GM21390 (cell line): ENCODE results near the gene SLC37A1.

Experiments
- ATAC-seq: cut with Tn5 transposase; IDR thresholded peaks from one replicate; pipeline ENCODE4 v1.9.1; 2021; ENCODE audit not compliant: unreplicated experiment

SLC37A1 gene

GRCh38 chr21:42558846-42559245 is 45.2 kb downstream of the SLC37A1 start:
- ATAC-seq = no peak

- ATAC-seq = no peak
Observed at GRCh38 chr21:42559326-42559725, 45.7 kb downstream of the SLC37A1 start.

- ATAC-seq = no peak
Observed at GRCh38 chr21:42560517-42561179, 47.0 kb downstream of the SLC37A1 start.

DNA sequence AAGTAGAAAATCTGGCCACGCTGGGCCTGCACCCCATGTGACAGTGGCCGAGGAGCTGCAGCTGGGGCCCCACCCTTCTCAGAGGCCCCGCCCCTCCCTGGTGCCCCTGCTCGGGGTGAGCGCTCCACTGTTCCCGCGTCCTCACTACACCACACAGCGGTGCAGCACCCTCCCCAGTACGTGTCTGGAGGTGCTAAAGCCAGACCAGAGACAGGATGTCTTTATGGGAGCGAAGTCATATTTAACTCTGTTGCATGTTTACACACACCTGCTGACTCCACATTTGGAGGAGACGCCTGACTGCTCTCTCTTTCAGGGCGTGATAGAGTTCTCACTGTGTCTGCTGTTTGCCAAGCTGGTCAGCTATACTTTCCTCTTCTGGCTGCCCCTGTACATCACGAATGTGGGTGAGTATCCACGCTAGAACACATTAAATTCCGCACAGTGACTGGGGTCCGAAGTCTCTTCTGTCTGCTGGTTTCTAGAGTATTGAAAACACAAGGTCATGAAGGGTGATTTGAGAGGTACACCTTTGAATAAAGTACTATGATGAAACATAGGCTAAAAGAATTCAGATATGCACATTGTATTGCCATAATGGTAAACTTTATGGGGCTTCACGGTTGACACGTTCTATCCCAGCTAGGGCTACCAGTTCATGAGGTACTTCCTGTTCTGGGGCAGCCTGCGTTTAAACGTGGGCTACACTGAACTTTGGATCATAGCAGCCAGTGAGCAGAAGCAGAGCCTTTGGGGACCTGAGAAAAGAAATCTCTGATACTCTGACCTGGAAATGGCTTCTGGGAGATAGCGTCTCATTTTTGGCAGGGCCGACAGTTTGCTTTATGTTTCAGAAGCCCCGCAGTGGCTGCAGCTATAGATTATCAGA is 48.4 kb downstream of the SLC37A1 start:
- ATAC-seq = no peak

- no peak for ATAC-seq
Observed at GRCh38 chr21:42562816-42563215, 49.2 kb downstream of the SLC37A1 start.

- ATAC-seq = no peak
Observed at GRCh38 chr21:42563261-42563660, 49.6 kb downstream of the SLC37A1 start.

- no peak for ATAC-seq
Observed at GRCh38 chr21:42563686-42564085, 50.0 kb downstream of the SLC37A1 start.

DNA sequence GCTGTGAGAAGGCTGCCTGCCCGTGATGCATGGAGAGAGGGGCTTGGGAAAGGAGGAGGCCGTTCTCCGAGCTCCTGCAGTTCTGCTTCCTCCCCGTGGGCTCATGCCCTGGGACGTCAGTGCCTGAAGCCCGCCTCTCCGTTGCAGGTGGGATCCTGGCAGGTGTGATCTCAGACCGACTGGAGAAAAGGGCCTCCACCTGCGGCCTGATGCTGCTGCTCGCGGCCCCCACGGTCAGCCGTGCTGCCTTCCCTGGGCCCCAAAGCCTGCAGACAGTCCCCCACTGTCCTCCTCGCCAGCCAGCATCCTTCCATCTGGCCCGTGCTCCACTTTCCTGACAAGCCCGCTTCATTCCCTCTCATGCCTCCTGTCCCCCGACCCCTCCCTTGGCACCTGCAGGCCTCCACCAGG is 50.9 kb downstream of the SLC37A1 start:
- ATAC-seq = no peak

GRCh38 chr21:42565206-42565810 is 51.7 kb downstream of the SLC37A1 start:
- no peak for ATAC-seq

DNA sequence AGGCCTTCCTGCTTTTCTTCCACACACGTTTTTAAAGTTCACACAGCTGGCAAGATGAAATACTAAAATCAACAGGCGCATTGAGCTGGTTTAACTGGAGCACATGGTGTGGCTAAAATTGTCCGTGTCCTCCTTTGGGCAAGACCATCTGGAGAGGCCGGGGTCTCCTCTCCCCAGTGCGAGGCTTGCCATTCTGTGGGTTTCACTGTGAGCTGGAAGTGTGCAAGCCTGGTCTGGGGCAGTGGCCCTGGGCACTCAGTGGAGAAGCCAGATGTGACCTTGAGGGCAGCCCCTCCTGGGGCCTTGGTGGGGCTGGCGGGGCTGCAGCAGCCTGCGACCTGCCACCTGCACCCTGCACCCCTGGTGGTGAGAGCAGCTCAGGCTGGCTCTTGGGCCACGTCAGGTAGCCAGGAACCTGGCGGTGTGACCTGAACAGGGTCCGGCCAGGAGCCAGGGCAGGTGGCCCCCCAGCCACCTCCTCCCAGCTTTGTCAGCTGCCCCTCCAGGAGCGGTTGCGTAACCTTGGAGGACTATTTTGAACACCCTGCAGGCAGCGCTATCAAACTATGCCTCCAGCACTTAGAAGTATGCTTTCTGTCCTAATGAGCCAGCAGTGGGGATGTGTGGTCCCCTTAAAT is 52.4 kb downstream of the SLC37A1 start:
- no peak for ATAC-seq

DNA sequence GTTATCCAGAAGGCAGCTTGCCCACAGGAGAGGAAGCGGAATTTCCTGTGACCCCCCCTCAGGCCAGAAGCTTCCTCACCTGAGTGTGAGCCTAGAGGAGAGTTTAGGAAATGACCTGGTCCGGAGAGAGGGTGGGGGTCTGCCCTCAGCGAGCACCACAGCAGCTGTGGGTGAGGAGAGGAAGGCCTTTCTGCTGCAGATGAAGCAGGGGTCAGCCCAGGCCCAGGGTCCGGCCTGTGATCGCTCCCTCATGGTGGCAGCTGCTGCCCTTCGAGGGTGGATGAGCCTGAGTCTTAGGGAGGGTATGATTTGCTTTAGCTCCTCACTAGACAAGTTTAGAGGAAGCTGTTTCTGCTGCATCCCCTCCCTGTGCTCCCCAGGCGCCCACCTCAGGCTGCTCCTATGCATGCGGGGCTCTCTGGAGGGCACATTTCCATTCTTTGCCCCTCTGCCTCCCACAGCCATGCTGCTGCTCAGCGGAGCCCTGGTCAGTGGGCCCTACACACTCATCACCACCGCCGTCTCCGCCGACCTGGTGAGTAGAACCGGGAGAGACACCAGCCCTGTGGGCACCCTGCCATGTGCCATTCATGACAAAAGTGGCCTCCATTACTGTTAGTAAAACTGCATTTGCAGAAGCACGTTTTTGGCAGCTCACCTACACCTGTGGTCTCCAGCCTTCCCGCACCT is 53.0 kb downstream of the SLC37A1 start:
- ATAC-seq = no peak

DNA sequence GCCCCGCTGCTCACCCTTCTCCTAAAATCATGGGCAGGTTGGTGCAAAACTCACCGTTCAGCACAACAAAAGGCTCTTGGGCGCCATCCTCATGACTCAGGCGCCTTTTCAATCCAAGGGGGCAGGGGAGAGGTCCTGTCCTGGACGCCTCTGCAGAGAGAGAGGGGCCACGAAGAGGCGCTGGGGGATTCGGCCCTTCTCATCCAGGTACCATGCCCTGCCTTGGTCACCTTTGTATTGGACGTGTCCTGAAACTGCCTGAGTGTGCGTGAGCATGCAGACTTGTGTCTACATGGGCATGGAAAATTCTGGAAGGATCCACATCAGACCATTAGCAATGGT is 53.5 kb downstream of the SLC37A1 start:
- no peak for ATAC-seq

DNA sequence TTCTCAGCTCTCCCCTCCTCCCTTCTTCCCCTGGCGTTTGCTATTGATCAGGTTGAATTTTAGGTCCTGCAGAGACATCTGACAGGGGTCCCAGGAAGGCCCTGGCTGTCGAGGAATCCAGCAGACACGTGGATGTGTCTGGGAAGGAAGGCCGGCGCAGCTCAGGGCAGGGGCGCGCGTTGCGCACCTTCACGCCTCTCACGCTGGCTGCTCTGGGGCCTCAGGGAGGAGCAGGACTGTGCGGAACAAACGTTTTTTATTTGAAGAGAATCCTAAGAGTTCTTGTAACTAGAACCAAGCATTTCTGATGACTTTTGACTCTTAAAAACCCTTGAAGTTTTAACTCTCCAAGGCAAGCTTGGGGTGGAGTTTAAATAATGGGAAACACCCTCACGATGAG is 54.2 kb downstream of the SLC37A1 start:
- ATAC-seq = no peak

GRCh38 chr21:42568376-42568775 is 54.7 kb downstream of the SLC37A1 start:
- no peak for ATAC-seq

- no peak for ATAC-seq
Observed at GRCh38 chr21:42568866-42569731, 55.4 kb downstream of the SLC37A1 start.

- ATAC-seq = no peak
Observed at GRCh38 chr21:42569732-42570301, 56.2 kb downstream of the SLC37A1 start.

GRCh38 chr21:42570362-42570761 is 56.7 kb downstream of the SLC37A1 start:
- ATAC-seq = no peak

- no peak for ATAC-seq
Observed at GRCh38 chr21:42570841-42571387, 57.3 kb downstream of the SLC37A1 start.

DNA sequence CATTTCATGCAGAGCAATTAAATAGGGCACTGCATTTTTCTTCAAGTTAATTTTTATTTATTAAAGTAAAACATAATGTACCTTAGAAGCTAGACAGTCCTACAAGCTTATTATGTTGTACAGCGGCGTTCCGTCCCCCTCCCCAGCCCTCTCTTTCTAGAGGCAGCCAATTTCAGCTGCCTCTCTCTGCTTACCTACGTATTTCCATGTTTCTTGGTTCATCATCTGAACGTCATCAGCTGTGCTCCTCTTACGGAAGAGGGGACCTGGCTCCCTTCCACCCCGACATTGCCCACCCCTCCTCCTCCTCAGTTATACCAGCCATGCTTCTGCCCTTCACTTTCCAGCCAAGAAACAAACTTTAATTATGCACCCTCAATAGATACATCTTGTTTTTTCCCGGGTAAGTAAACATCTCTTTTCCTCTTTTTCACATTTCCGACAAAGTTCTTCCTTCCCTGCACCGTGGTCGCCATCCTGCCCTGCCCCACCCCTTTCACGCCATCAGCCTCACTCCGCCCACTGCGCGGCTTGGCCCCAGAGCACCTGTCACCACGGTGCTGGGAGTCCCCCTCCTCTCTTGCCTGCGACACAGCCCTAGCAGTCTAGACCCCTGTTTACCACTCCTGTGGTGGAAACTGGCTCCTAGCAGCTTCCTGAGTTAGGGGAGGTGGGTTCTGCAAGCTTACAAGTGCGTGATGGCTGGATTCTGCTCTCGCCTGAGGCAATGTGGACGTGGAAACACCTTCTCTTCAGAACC is 57.9 kb downstream of the SLC37A1 start:
- ATAC-seq = no peak
